Gastrocnemius medialis (tissue), 4 donors: Measurements from ENCODE around the gene NRDC. TPM values are rescaled to one million over a fixed set of nuclear protein-coding genes. Genes with fewer than 3 reads are reported as not detected.

Experiments
- ATAC-seq, 2 donors: fragments of 150-250 bp; one replicate each; pipeline ENCODE4 v1.9.1; 2016
- DNase-seq, 2 donors: peaks; one replicate each; pipeline ENCODE4 v3.0.0-alpha.2; 2019
- H3K27ac ChIP-seq, 4 donors: fragments of 200-600 bp; sonication (generic); 1 replicate in 1 of 4; 2 replicates in 3 of 4; pipeline ENCODE4 v1.5.1; 2016 to 2018; ENCODE audit warnings: mild to moderate bottlenecking in 2 of 4, moderate library complexity in 1 of 4
- H3K27me3 ChIP-seq, 3 donors: fragments of 200-600 bp; sonication (generic) in 2 of 3; 1 replicate in 1 of 3; 2 replicates in 2 of 3; pipeline versions ENCODE4 v1.5.1 to v1.6.0; 2016 to 2019; ENCODE audit warnings: mild to moderate bottlenecking in 1 of 3, moderate library complexity in 1 of 3
- H3K36me3 ChIP-seq, 2 donors: fragments of 200-600 bp; sonication (generic) in 1 of 2; one replicate each; pipeline ENCODE4 v1.5.1; 2017 to 2018
- H3K4me1 ChIP-seq, 2 donors: fragments of 200-600 bp; sonication (generic) in 1 of 2; one replicate each; pipeline ENCODE4 v1.5.1; 2016 to 2017; ENCODE audit warnings: mild to moderate bottlenecking in 2 of 2
- H3K4me3 ChIP-seq, 4 donors: fragments of 200-600 bp; sonication (generic) in 3 of 4; 1 replicate in 1 of 4; 2 replicates in 3 of 4; pipeline ENCODE4 v1.5.1; 2016 to 2019; ENCODE audit warnings: mild to moderate bottlenecking in 2 of 4
- H3K9me3 ChIP-seq, 3 donors: fragments of 200-600 bp; sonication (generic) in 2 of 3; 1 replicate in 1 of 3; 2 replicates in 2 of 3; pipeline ENCODE4 v1.5.1; 2016 to 2019
- CTCF ChIP-seq, 5 experiments: fragments of 450-650 bp in 3 of 5; fragments of 200-600 bp in 2 of 5; sonication (generic) in 2 of 5; IDR thresholded peaks in 4 of 5; conservative IDR thresholded peaks in 1 of 5; 1 replicate in 4 of 5; 2 replicates in 1 of 5; pipeline ENCODE4 v1.5.1; 2016 to 2019; ENCODE audit warnings: antibody characterized with exemption in 5 of 5, mild to moderate bottlenecking in 3 of 5, moderate library complexity in 3 of 5
- POLR2A ChIP-seq, 2 donors: fragments of 450-650 bp; IDR thresholded peaks; one replicate each; pipeline ENCODE4 v1.6.1; 2017; ENCODE audit warnings: antibody characterized with exemption in 2 of 2, mild to moderate bottlenecking in 2 of 2, moderate library complexity in 2 of 2
- in situ Hi-C, 4 donors: fragments of 200-750 bp; cut with MboI; loops; one replicate each; pipeline versions ENCODE4 v1.15.0 to v1.8.0; 2017; ENCODE audit warnings: low sequenced_read_pairs in 4 of 4
- intact Hi-C: fragments of 100-400 bp; cut with DNase I; formaldehyde crosslinking; loops from one replicate; pipeline ENCODE4 v1.15.1; 2023; ENCODE audit warnings: low total_unique reads
- total RNA-seq, 4 donors: library from RNA; depleted of rRNA; stranded (reverse); fragments of >200 nt; gene quantifications; one replicate each; pipeline versions ENCODE4 v1.1.0 to v1.2.3, GENCODE V29; 2016

Gene NRDC
- total RNA-seq, 4 donors from 2014 or later: 180 to 270 (median 239) TPM

- Histone ChIP-seq H3K36me3 (peaks cover 0 to 15% of the 10 kb centered on the region in 2 donors), H3K9me3 (no peaks in the 10 kb centered on the region), H3K27me3 (no peaks in the 10 kb centered on the region), H3K4me3 (no peak overlapping the region), H3K27ac (no peak overlapping the region), H3K4me1 (peaks cover 5 to 9% of the 10 kb centered on the region in 2 donors)
- in situ Hi-C loops: loop anchor here in 2 of 4 donors (25.0 kb wide), 1 partner anchor 124 kb away; no protein-coding TSS in a partner anchor
- TF ChIP-seq CTCF (IDR thresholded peaks at IDR 0.05 in 4 of 5, conservative IDR thresholded peaks at IDR 0.05 in 1 of 5): no peak
- no peak for TF ChIP-seq POLR2A (IDR thresholded peaks at IDR 0.05)
- DNase-seq: no peak
- ATAC-seq: no peak
- intact Hi-C loops: no loop called here
These were observed 117.7 kb downstream of the NRDC start for GRCh38 chr1:51760872-51761271.

GRCh38 chr1:51758310-51758709, 120.2 kb downstream of the NRDC start:
- DNase-seq: no peak
- Histone ChIP-seq H3K9me3 (no peaks in the 10 kb centered on the region), H3K4me3 (no peak overlapping the region), H3K27ac (peak overlapping the region in 1 of 4 donors; percentile 9), H3K36me3 (peaks cover 0 to 17% of the 10 kb centered on the region in 2 donors), H3K27me3 (no peaks in the 10 kb centered on the region), H3K4me1 (peaks cover 5 to 11% of the 10 kb centered on the region in 2 donors)
- intact Hi-C loops (no loop called here), in situ Hi-C loops (loop anchor here in 2 of 4 donors (25.0 kb wide), 1 partner anchor 121 kb away; no protein-coding TSS in a partner anchor)
- no peak for ATAC-seq
- no peak for TF ChIP-seq POLR2A (IDR thresholded peaks at IDR 0.05)
- no peak for TF ChIP-seq CTCF (IDR thresholded peaks at IDR 0.05 in 4 of 5, conservative IDR thresholded peaks at IDR 0.05 in 1 of 5)

DNA sequence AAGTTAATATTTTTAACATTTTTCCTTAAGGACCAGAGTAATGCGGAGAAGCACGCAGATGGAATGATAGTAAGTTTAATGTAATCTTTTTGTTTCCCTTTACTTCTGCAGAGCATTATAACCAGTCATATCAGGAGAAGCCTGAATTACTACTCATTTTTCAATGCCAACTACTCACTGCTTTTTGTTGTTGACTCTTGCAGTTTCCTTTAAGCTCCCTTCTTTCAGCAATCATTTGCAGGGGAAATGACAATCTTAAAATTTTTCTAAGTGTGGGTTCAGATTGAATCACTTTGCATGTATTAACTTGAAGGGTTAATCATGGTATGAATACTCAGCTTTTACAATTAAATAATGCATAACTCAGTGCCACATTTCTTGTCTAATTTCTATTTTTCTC, 122.2 kb downstream of the NRDC start:
- no peak overlapping the region for H3K27ac ChIP-seq
- intact Hi-C loops: no loop called here

GRCh38 chr1:51755437-51755836, 123.1 kb downstream of the NRDC start:
- peak; percentile 23 to 46 for DNase-seq
- no peak overlapping the region for H3K4me3 ChIP-seq
- peak overlapping the region in 3 of 4 donors; percentile 9 to 35 (median 25) for H3K27ac ChIP-seq
- intact Hi-C loops: no loop called here
- H3K9me3 ChIP-seq: no peaks in the 10 kb centered on the region
- H3K4me1 ChIP-seq: peaks cover 5 to 11% of the 10 kb centered on the region in 2 donors
- TF ChIP-seq CTCF (IDR thresholded peaks at IDR 0.05 in 4 of 5, conservative IDR thresholded peaks at IDR 0.05 in 1 of 5) (no peak), POLR2A (IDR thresholded peaks at IDR 0.05) (no peak)
- ATAC-seq: peak; percentile 54 to 76
- no peaks in the 10 kb centered on the region for H3K27me3 ChIP-seq
- H3K36me3 ChIP-seq: peaks cover 0 to 29% of the 10 kb centered on the region in 2 donors
- in situ Hi-C loops: loop anchor here in 2 of 4 donors (25.0 kb wide), 1 partner anchor 118 kb away; no protein-coding TSS in a partner anchor

More for the DNA sequence above, 122.2 kb downstream of the NRDC start:
- H3K27me3 ChIP-seq: no peaks in the 10 kb centered on the region
- peaks cover 5 to 11% of the 10 kb centered on the region in 2 donors for H3K4me1 ChIP-seq
- DNase-seq: no peak
- in situ Hi-C loops: loop anchor here in 2 of 4 donors (25.0 kb wide), 1 partner anchor 119 kb away; no protein-coding TSS in a partner anchor
- ATAC-seq: no peak
- H3K36me3 ChIP-seq: peaks cover 0 to 28% of the 10 kb centered on the region in 2 donors
- no peak overlapping the region for H3K4me3 ChIP-seq
- TF ChIP-seq POLR2A (IDR thresholded peaks at IDR 0.05) (no peak), CTCF (IDR thresholded peaks at IDR 0.05 in 4 of 5, conservative IDR thresholded peaks at IDR 0.05 in 1 of 5) (no peak)
- no peaks in the 10 kb centered on the region for H3K9me3 ChIP-seq
